Mesenchymal stem cell (in vitro differentiated cells and primary cell): ENCODE results near the gene TEN1.

Source experiments
- DNase-seq: peaks from one replicate; pipeline ENCODE4 v3.0.0-alpha.2; 2013
- H2AFZ ChIP-seq: one replicate; pipeline ENCODE4 v1.6.1; 2013; ENCODE audit warnings: low read depth, mild to moderate bottlenecking, control low read depth, inconsistent platforms, low read length, moderate library complexity
- H2AK5ac ChIP-seq: 2 replicates; pipeline ENCODE4 v1.6.1; 2013; ENCODE audit warnings: low read length, moderate library complexity, mild to moderate bottlenecking, inconsistent platforms; ENCODE audit not compliant: severe bottlenecking
- H2BK120ac ChIP-seq: one replicate; pipeline ENCODE4 v1.6.1; 2013; ENCODE audit warnings: low read depth, mild to moderate bottlenecking, inconsistent platforms, low read length, moderate library complexity
- H2BK12ac ChIP-seq, 2 experiments: one replicate each; pipeline ENCODE4 v1.6.1; 2013; ENCODE audit warnings: inconsistent platforms in 2 of 2, low read length in 2 of 2, mild to moderate bottlenecking in 2 of 2, moderate library complexity in 2 of 2, control low read depth in 1 of 2
- H2BK15ac ChIP-seq: one replicate; pipeline ENCODE4 v1.6.1; 2013; ENCODE audit warnings: mild to moderate bottlenecking, low read depth, inconsistent platforms; ENCODE audit not compliant: poor library complexity, severe bottlenecking
- H2BK5ac ChIP-seq: 2 replicates; pipeline ENCODE4 v1.6.1; 2013; ENCODE audit warnings: low read depth, mild to moderate bottlenecking, low read length, control low read depth, inconsistent platforms; ENCODE audit not compliant: poor library complexity, severe bottlenecking
- H3K14ac ChIP-seq, 2 experiments: one replicate each; pipeline ENCODE4 v1.6.1; 2013; ENCODE audit warnings: inconsistent platforms in 2 of 2, low read length in 2 of 2, control low read depth in 1 of 2, mild to moderate bottlenecking in 1 of 2, moderate library complexity in 1 of 2
- H3K18ac ChIP-seq, 2 experiments: one replicate each; pipeline ENCODE4 v1.6.1; 2013; ENCODE audit warnings: inconsistent platforms in 2 of 2, low read length in 2 of 2, control low read depth in 1 of 2, low read depth in 1 of 2, mild to moderate bottlenecking in 1 of 2
- H3K23ac ChIP-seq, 2 experiments: one replicate each; pipeline ENCODE4 v1.6.1; 2013; ENCODE audit warnings: inconsistent platforms in 2 of 2, low read length in 2 of 2, mild to moderate bottlenecking in 2 of 2, moderate library complexity in 2 of 2, control low read depth in 1 of 2
- H3K27ac ChIP-seq: 2 replicates; pipeline ENCODE4 v1.5.1; 2013; ENCODE audit warnings: mild to moderate bottlenecking, moderate library complexity, low read length, control low read depth, inconsistent platforms; ENCODE audit not compliant: poor library complexity, severe bottlenecking
- H3K27me3 ChIP-seq, 2 experiments: 2 replicates each; pipeline versions ENCODE4 v1.6.1 to v1.7.0; 2013; ENCODE audit warnings: low read length in 2 of 2, mild to moderate bottlenecking in 2 of 2, moderate library complexity in 2 of 2, control low read depth in 1 of 2, inconsistent platforms in 1 of 2; ENCODE audit not compliant: control insufficient read depth in 1 of 2, insufficient read depth in 1 of 2
- H3K36me3 ChIP-seq, 2 experiments: 2 replicates each; pipeline versions ENCODE4 v1.6.1 to v1.7.0; 2013; ENCODE audit warnings: low read length in 2 of 2, control low read depth in 1 of 2, inconsistent platforms in 1 of 2, low read depth in 1 of 2, mild to moderate bottlenecking in 1 of 2; ENCODE audit not compliant: insufficient read depth in 2 of 2, control insufficient read depth in 1 of 2
- H3K4ac ChIP-seq, 2 experiments: one replicate each; pipeline ENCODE4 v1.6.1; 2013; ENCODE audit warnings: inconsistent platforms in 2 of 2, low read length in 2 of 2, mild to moderate bottlenecking in 2 of 2, moderate library complexity in 2 of 2, control low read depth in 1 of 2, low read depth in 1 of 2
- H3K4me1 ChIP-seq: 2 replicates; pipeline ENCODE4 v1.6.1; 2013; ENCODE audit warnings: low read depth, low read length, control low read depth; ENCODE audit not compliant: control insufficient read depth, insufficient read depth
- H3K4me2 ChIP-seq: 2 replicates; pipeline ENCODE4 v1.6.1; 2013; ENCODE audit warnings: low read length, mild to moderate bottlenecking, inconsistent platforms; ENCODE audit not compliant: poor library complexity, severe bottlenecking
- H3K4me3 ChIP-seq, 2 experiments: 2 replicates each; pipeline versions ENCODE4 v1.5.1 to v1.7.0; 2013; ENCODE audit warnings: low read length in 2 of 2, mild to moderate bottlenecking in 2 of 2, control low read depth in 1 of 2, low read depth in 1 of 2; ENCODE audit not compliant: insufficient read depth in 1 of 2
- H3K79me1 ChIP-seq: replicated peaks from 2 replicates; pipeline ENCODE4 v1.6.1; 2013; ENCODE audit warnings: mild to moderate bottlenecking, control low read depth, low read length, inconsistent platforms; ENCODE audit not compliant: poor library complexity, severe bottlenecking
- H3K9ac ChIP-seq: 2 replicates; pipeline ENCODE4 v1.7.0; 2013; ENCODE audit warnings: mild to moderate bottlenecking, low read length, moderate library complexity
- H3K9me3 ChIP-seq: 2 replicates; pipeline ENCODE4 v1.7.0; 2013; ENCODE audit warnings: mild to moderate bottlenecking, low read length; ENCODE audit not compliant: control insufficient read depth
- H4K8ac ChIP-seq: one replicate; pipeline ENCODE4 v1.6.1; 2013; ENCODE audit warnings: inconsistent platforms, mild to moderate bottlenecking, low read length, moderate library complexity
- H4K91ac ChIP-seq: one replicate; pipeline ENCODE4 v1.6.1; 2013; ENCODE audit warnings: mild to moderate bottlenecking, low read length, inconsistent platforms
- WGBS: methylation state at CpG from one replicate; pipeline ENCODE4 v1.1.7; 2013; ENCODE audit warnings: mixed read lengths; 5-methylcytosine and 5-hydroxymethylcytosine counted together

TEN1 gene

DNA sequence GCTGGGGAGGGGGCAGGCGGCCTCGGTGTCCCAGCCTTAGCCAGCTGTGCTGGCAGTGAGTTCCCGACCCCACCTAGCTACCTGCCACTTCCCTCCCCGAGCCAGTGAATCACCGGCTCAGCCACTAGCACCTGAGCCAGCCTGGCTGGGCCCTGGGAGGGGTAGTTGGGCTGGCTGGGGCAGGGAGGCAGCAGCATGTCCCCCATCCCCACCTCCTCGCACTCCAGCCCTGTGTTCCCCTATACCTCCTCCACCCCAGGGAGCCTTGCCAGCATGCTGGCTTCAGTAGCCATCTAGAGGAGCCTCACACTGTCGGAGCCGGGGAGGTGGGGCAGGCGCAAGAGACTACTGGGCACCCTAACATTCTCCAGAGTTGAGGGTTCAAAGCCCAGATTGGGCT is 45.3 kb downstream of the TEN1 start:
- no peak overlapping the region for H4K91ac ChIP-seq
- no peak for DNase-seq
- no peaks in the 10 kb centered on the region for H3K9me3 ChIP-seq
- H3K27me3 ChIP-seq, result peaks cover 0 to 41% of the 10 kb centered on the region in 2 experiments
- no peak overlapping the region for H2BK12ac ChIP-seq
- H3K36me3 ChIP-seq, result no peaks in the 10 kb centered on the region
- H3K4me2 ChIP-seq, result no peak overlapping the region
- no peak overlapping the region for H2AFZ ChIP-seq
- 93% methylated on average over 3 of the region's 9 CpGs for WGBS
- no peak overlapping the region for H3K9ac ChIP-seq
- no peaks in the 10 kb centered on the region for H3K79me1 ChIP-seq
- H3K4ac ChIP-seq, result no peak overlapping the region
- no peak overlapping the region for H3K14ac ChIP-seq
- peaks cover 18% of the 10 kb centered on the region for H3K4me1 ChIP-seq
- H4K8ac ChIP-seq, result no peak overlapping the region
- H2BK15ac ChIP-seq, result no peak overlapping the region
- no peak overlapping the region for H3K18ac ChIP-seq
- H3K27ac ChIP-seq, result no peak overlapping the region
- no peak overlapping the region for H3K4me3 ChIP-seq
- H3K23ac ChIP-seq, result no peak overlapping the region
- H2BK120ac ChIP-seq, result no peak overlapping the region
- no peak overlapping the region for H2BK5ac ChIP-seq
- peak overlapping the region; percentile 31 for H2AK5ac ChIP-seq

DNA sequence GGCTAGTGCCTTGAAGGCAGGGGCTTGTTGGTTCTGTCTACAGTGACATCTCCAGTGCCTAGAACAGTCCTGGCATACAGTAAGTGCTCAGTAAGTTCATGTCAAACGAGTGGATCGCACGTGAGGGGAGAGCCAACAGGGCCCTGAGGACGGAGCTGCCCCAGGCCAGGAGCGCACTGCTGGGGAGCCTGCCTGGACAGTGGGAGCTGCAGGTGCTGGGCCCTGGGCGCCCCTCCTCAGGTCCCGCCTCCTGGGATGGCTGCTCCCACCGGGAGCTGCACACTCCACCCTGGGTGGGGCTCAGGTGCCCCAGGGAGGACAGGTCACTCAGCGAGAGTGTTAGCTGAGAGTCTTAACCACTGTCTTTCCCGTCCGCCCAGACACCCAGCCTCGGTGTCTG is 46.3 kb downstream of the TEN1 start:
- Histone ChIP-seq H2BK15ac (no peak overlapping the region), H3K14ac (no peak overlapping the region), H3K36me3 (no peaks in the 10 kb centered on the region), H3K27me3 (peaks cover 0 to 32% of the 10 kb centered on the region in 2 experiments), H4K91ac (no peak overlapping the region), H3K9me3 (no peaks in the 10 kb centered on the region), H3K79me1 (no peaks in the 10 kb centered on the region), H3K4me1 (peaks cover 21% of the 10 kb centered on the region), H3K4ac (no peak overlapping the region), H3K4me2 (no peak overlapping the region), H3K27ac (no peak overlapping the region), H4K8ac (no peak overlapping the region), H2BK5ac (no peak overlapping the region), H2BK120ac (no peak overlapping the region), H3K23ac (no peak overlapping the region), H3K18ac (no peak overlapping the region), H2BK12ac (no peak overlapping the region), H2AK5ac (no peak overlapping the region), H3K4me3 (no peak overlapping the region), H2AFZ (no peak overlapping the region), H3K9ac (no peak overlapping the region)
- WGBS, result 94% methylated on average over 12 of the region's 12 CpGs
- no peak for DNase-seq

- H3K4me3 ChIP-seq, result no peak overlapping the region
- 86% methylated on average over 14 of the region's 15 CpGs for WGBS
Observed at GRCh38 chr17:76026714-76027158, 47.7 kb downstream of the TEN1 start.

DNA sequence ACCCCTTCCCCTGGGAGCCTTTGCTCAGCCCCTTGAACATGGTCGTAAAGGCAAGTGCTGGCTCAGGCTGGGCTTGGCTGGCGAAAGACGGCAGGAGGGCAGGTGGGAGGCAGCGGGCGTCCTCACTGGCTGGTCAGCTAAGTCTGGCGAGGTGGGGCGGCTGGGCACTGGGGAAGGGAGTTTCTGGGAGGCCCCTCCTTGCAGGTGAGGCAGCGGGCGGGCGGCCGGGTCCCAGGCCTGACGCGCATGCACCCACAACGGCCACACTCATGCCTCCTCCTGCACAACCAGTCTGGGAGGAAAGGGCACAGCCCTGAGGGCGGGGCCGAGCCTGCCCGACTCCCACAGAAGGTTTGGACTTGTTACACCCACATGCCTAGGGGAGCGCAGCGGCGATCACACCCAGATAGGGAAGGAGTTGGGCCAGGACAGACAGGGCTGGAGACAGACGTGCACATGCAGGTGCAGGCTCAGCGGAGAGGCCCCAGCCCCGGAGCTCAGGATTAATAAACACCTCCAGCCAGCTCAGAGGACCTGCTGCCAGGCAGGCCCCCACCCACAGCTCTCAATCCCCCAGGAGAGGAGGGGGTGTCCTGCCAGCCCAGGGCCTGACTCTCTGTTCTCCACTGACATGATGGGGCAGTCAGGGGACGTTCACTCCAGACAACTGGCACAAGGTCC is 48.3 kb downstream of the TEN1 start, which contains the start of gene EVPL:
Gene EVPL, minus strand, starts transcription at position 148 of the 681 bp plus-strand sequence. Its CDS starts 108 bp downstream, at position 40.
- Histone ChIP-seq H3K36me3 (no peaks in the 10 kb centered on the region), H2BK120ac (no peak within 1 kb of the TSS), H2BK15ac (peak within 1 kb of the TSS; percentile 48), H3K14ac (no peak within 1 kb of the TSS), H2AFZ (no peak within 1 kb of the TSS), H3K27me3 (peaks cover 0 to 24% of the 10 kb centered on the region in 2 experiments), H3K18ac (no peak within 1 kb of the TSS), H3K27ac (no peak within 1 kb of the TSS), H2BK12ac (no peak within 1 kb of the TSS), H2AK5ac (peak within 1 kb of the TSS; percentile 68), H3K4me2 (no peak within 1 kb of the TSS), H4K91ac (no peak within 1 kb of the TSS), H3K4ac (no peak within 1 kb of the TSS), H2BK5ac (no peak within 1 kb of the TSS), H3K23ac (no peak within 1 kb of the TSS), H3K79me1 (no peaks in the 10 kb centered on the region), H3K9ac (no peak within 1 kb of the TSS), H3K9me3 (no peaks in the 10 kb centered on the region), H4K8ac (peak within 1 kb of the TSS; percentile 0), H3K4me3 (no peak within 1 kb of the TSS), H3K4me1 (peaks cover 20% of the 10 kb centered on the region)
- WGBS, result 93% methylated on average over 24 of the region's 24 CpGs
- DNase-seq, result no peak

More at GRCh38 chr17:76026714-76027158, 47.7 kb downstream of the TEN1 start:
- Histone ChIP-seq H3K9ac (no peak overlapping the region), H3K4ac (no peak overlapping the region), H2BK120ac (no peak overlapping the region), H2BK5ac (no peak overlapping the region), H3K4me2 (no peak overlapping the region), H2BK12ac (no peak overlapping the region), H4K91ac (no peak overlapping the region), H3K18ac (no peak overlapping the region), H2AK5ac (peak overlapping the region; percentile 3), H3K9me3 (no peaks in the 10 kb centered on the region), H2BK15ac (peak overlapping the region; percentile 48), H3K14ac (no peak overlapping the region), H2AFZ (no peak overlapping the region), H3K27ac (no peak overlapping the region), H3K27me3 (peaks cover 0 to 25% of the 10 kb centered on the region in 2 experiments), H4K8ac (no peak overlapping the region), H3K23ac (no peak overlapping the region), H3K4me1 (peaks cover 20% of the 10 kb centered on the region), H3K36me3 (no peaks in the 10 kb centered on the region), H3K79me1 (no peaks in the 10 kb centered on the region)
- DNase-seq, result no peak
